SH-SY5Y (cell line): ENCODE data around the gene PLEKHM1.

ENCODE experiments used
- GATA2 ChIP-seq: IDR thresholded peaks from 2 replicates; pipeline ENCODE4 v1.6.1; 2011; ENCODE audit warnings: mild to moderate bottlenecking, low read depth, low read length
- GATA3 ChIP-seq: IDR thresholded peaks from 2 replicates; pipeline ENCODE4 v1.6.1; 2011; ENCODE audit warnings: low read depth, mild to moderate bottlenecking, low read length, moderate library complexity

DNA sequence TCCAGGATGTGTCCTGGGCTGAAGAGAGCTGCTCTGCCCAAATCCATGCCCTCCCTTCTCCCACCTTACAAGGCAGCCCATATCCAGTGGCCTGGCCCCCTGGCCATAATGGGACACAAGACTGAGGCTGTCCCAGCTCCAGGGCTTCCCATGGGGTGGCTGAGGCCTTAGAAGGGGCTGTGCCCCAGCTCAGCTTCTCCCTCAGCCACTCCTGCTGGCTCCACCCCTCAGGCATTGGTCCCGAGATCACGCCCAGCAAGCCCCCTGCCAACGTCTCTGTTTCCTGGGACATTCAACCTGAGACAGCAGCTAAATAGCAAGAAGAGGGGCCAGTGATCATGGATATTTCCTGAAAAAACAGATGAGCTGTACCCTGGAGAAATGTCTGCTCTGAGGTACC lies 101.2 kb downstream of the PLEKHM1 start:
- TF ChIP-seq GATA3 (no peak), GATA2 (no peak)
